ENCODE measurements around the gene STOX2.

DNA sequence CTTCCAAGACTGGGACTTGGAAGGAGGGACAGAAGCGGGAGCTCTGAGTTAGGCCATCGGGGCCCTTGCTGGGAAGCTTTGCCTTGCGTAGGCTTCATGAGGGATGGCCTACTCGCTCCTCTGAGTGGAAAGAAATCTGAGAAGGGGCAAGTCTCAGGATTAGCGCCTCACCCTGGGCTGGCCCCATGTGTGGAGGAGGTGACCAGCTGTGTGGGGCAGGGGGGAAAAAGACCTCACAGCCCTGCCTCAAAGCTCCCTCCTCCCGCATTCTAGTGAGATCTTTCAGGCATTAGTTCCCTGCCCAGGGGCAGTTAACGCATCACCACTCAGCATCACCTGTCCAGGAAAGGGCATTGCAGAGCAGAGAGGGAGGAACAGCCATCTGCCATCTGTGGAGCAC is 156.5 kb downstream of the STOX2 start:
- TF ChIP-seq, protein P1, sequence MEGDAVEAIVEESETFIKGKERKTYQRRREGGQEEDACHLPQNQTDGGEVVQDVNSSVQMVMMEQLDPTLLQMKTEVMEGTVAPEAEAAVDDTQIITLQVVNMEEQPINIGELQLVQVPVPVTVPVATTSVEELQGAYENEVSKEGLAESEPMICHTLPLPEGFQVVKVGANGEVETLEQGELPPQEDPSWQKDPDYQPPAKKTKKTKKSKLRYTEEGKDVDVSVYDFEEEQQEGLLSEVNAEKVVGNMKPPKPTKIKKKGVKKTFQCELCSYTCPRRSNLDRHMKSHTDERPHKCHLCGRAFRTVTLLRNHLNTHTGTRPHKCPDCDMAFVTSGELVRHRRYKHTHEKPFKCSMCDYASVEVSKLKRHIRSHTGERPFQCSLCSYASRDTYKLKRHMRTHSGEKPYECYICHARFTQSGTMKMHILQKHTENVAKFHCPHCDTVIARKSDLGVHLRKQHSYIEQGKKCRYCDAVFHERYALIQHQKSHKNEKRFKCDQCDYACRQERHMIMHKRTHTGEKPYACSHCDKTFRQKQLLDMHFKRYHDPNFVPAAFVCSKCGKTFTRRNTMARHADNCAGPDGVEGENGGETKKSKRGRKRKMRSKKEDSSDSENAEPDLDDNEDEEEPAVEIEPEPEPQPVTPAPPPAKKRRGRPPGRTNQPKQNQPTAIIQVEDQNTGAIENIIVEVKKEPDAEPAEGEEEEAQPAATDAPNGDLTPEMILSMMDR (IDR thresholded peaks at IDR 0.05; ENCODE audit: low read depth, low read length) = no peak
- TF ChIP-seq EZH2phosphoT487 (IDR thresholded peaks at IDR 0.05; ENCODE audit: low read depth) = no peak

All from OCI-LY3 (cell line).